Calu3 (cell line): ENCODE measurements around the gene BOK. TPM values are rescaled to one million over a fixed set of nuclear protein-coding genes. Genes with fewer than 3 reads are reported as not detected.

Experiments used
- BruUV-seq: library from RNA; stranded (reverse); fragments of 400-500 nt; replicated peaks from 2 replicates; lab custom pipeline; 2021; lab: Mats Ljungman, UMichigan
- CTCF ChIA-PET: fragments of 300-600 bp; sonication (Branson Sonifier 250); formaldehyde crosslinking; loops from one replicate; lab custom pipeline; 2022; ENCODE audit warnings: antibody characterized with exemption; lab: Charles Lee
- DNase-seq: peaks from one replicate; pipeline ENCODE4 v3.0.0; 2022
- H3K27ac Mint-ChIP-seq: one replicate; pipeline ENCODE4 v1.8.0; 2022; ENCODE audit warnings: mixed read lengths; ENCODE audit not compliant: unreplicated experiment
- H3K27me3 Mint-ChIP-seq: one replicate; pipeline ENCODE4 v1.8.0; 2022; ENCODE audit warnings: mixed read lengths; ENCODE audit not compliant: unreplicated experiment
- H3K36me3 Mint-ChIP-seq: one replicate; pipeline ENCODE4 v1.8.0; 2022; ENCODE audit warnings: mild to moderate bottlenecking, moderate library complexity, mixed read lengths; ENCODE audit not compliant: insufficient read depth, unreplicated experiment
- H3K4me1 Mint-ChIP-seq: one replicate; pipeline ENCODE4 v1.8.0; 2022; ENCODE audit warnings: mild to moderate bottlenecking, low read depth, mixed read lengths; ENCODE audit not compliant: unreplicated experiment
- H3K4me3 Mint-ChIP-seq: one replicate; pipeline ENCODE4 v1.8.0; 2022; ENCODE audit warnings: mild to moderate bottlenecking, low read depth, moderate library complexity, mixed read lengths; ENCODE audit not compliant: unreplicated experiment
- H3K9me3 Mint-ChIP-seq: one replicate; pipeline ENCODE4 v1.8.0; 2022; ENCODE audit warnings: low read depth, mixed read lengths; ENCODE audit not compliant: unreplicated experiment
- CTCF ChIP-seq: fragments of 200-600 bp; IDR thresholded peaks from one replicate; pipeline ENCODE4 v1.8.0; 2022; ENCODE audit warnings: antibody characterized with exemption; ENCODE audit not compliant: unreplicated experiment
- intact Hi-C: fragments of 100-400 bp; cut with micrococcal nuclease; formaldehyde crosslinking; loops from one replicate; pipeline ENCODE4 v1.10.0; 2022; ENCODE audit not compliant: unreplicated experiment
- total RNA-seq: library from RNA; stranded (reverse); gene quantifications from 2 replicates; pipeline ENCODE4 v1.2.3, GENCODE V29; 2022

The BOK gene
- total RNA-seq, 1 experiment from 2014 or later, result 30.1 TPM

DNA sequence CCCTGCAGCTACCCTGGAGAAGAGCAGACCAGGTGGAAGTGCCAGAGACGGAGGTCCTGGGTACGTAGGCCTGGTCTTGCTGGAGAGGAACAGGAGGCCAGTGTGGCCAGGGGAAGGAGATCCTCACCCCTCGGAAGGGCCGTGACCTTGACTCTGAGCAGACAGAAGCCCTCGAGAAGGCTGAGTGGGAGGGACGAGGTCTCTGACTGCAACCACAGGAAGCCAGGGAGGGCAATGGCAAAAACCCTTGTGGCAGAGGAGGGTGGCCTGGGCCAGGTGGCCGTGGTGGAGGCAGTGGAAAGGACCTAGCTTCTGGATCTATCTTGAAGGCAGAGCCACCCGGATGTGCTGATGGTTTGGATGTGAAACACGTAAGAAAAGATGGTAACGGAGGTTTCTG is 50.3 kb downstream of the BOK start:
- Mint-ChIP-seq H3K4me3 (peak overlapping the region; percentile 84), H3K36me3 (peaks cover 27% of the 10 kb centered on the region), H3K27ac (no peak overlapping the region), H3K27me3 (no peaks in the 10 kb centered on the region), H3K4me1 (peaks cover 8% of the 10 kb centered on the region), H3K9me3 (no peaks in the 10 kb centered on the region)
- intact Hi-C loops, result no loop called here
- TF ChIP-seq CTCF, result no peak
- CTCF ChIA-PET, result interaction anchor here (0.7 kb wide), 1 partner anchor 10 kb away, joined by 3 read pairs; no protein-coding TSS in a partner anchor
- no peak for DNase-seq
- no TSS peak for BruUV-seq

- Mint-ChIP-seq H3K4me1 (peaks cover 8% of the 10 kb centered on the region), H3K27me3 (no peaks in the 10 kb centered on the region), H3K27ac (peak overlapping the region; percentile 80), H3K9me3 (no peaks in the 10 kb centered on the region), H3K36me3 (peaks cover 27% of the 10 kb centered on the region), H3K4me3 (peak overlapping the region; percentile 84)
- intact Hi-C loops, result no loop called here
- peak; percentile 72 for TF ChIP-seq CTCF
- BruUV-seq, result no TSS peak
- DNase-seq, result peak; percentile 94
- CTCF ChIA-PET, result interaction anchor here (0.5 to 1.2 kb wide), 4 partner anchors 11 to 102 kb away, joined by 3 to 7 read pairs (median 4); partner anchors contain the start of gene STK25
Measured at GRCh38 chr2:241609859-241610793, 51.6 kb downstream of the BOK start.

GRCh38 chr2:241611062-241611461 is 52.5 kb downstream of the BOK start:
- Mint-ChIP-seq H3K9me3 (no peaks in the 10 kb centered on the region), H3K27me3 (no peaks in the 10 kb centered on the region), H3K27ac (peak overlapping the region; percentile 80), H3K36me3 (peaks cover 27% of the 10 kb centered on the region), H3K4me3 (peak overlapping the region; percentile 84), H3K4me1 (peaks cover 8% of the 10 kb centered on the region)
- BruUV-seq, result no TSS peak
- no peak for TF ChIP-seq CTCF
- DNase-seq, result no peak
- CTCF ChIA-PET, result interaction anchor here (1.2 kb wide), 1 partner anchor 103 kb away, joined by 6 read pairs; the partner anchor contains the start of gene STK25
- intact Hi-C loops, result no loop called here

DNA sequence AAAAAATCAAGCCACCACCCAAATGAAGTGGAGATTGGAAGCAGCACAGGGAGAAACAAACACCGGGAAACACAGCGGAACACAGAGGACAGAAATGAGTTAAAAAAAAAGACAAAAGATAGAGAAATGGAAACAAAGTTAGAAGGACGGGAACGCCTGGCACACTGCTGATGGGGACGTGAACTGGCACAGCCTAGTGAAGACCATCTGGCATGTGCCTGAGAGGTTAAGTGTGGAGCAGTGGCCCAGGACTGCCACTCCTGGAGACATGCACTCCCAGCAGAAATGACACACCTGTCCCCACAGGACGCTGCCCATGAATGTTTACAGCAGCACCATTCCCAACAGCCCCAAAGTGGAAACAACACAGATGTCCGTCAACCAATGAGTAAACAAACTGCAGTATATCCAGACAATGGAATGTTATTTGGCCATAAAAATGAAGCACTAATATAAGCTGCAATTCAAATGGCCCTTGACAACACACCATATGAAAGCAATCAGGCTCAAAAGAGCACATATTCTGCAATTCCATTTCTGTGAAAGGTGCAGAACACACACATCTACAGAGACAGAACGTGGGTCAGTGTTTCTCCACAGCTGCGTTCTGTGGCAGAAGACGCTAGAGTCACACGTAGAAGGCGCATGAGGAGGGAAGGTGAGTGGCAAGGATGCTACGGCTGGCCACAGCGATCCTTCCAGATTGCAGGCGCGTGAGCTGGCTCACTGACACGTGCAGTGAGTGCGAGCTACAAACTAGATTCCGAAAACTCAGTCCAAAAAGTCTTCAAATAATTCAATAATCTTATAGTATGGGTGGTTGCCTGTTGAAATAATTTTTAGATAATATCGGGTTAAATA is 53.8 kb downstream of the BOK start:
- no peak for TF ChIP-seq CTCF
- no peak for DNase-seq
- H3K9me3 Mint-ChIP-seq, result no peaks in the 10 kb centered on the region
- H3K4me3 Mint-ChIP-seq, result no peak overlapping the region
- CTCF ChIA-PET, result no interaction called here
- no TSS peak for BruUV-seq
- H3K4me1 Mint-ChIP-seq, result peaks cover 9% of the 10 kb centered on the region
- intact Hi-C loops, result no loop called here
- H3K27ac Mint-ChIP-seq, result no peak overlapping the region
- peaks cover 23% of the 10 kb centered on the region for H3K36me3 Mint-ChIP-seq
- no peaks in the 10 kb centered on the region for H3K27me3 Mint-ChIP-seq
